ENCODE measurements around the gene ZNF616. TPM values are rescaled to one million over a fixed set of nuclear protein-coding genes. Genes with fewer than 3 reads are reported as not detected.
"Not testable (repeated sequence)": the region's sequence is repeated elsewhere in the genome, so short reads cannot be mapped to it uniquely, and the experiment has no call there.

Gene ZNF616
- total and polyA plus RNA-seq, 2 donors from 2014 or later: 3.2 to 12.8 TPM

- intact Hi-C loops (cut with DNase I): no loop called here
- FAIRE-seq (no peak), DNase-seq (no peak)
- peaks cover 0 to 11% (median 3%) of the 10 kb centered on the region in 3 donors for H3K9me3 ChIP-seq (ENCODE audit: control insufficient read depth in 2 of 3, insufficient read depth in 1 of 3, low read length in 3 of 3)
- H3K9ac ChIP-seq (ENCODE audit: low read length in 3 of 3): no peak overlapping the region
- H3K27ac ChIP-seq (ENCODE audit: low read depth in 2 of 2, low read length in 2 of 2): no peak overlapping the region
- no peak overlapping the region for H3K4me3 ChIP-seq (ENCODE audit: low read length in 3 of 3)
- no peaks in the 10 kb centered on the region for H3K4me1 ChIP-seq (ENCODE audit: control insufficient read depth in 2 of 3, insufficient read depth in 2 of 3, low read depth in 1 of 3, low read length in 3 of 3)
- H3K36me3 ChIP-seq (ENCODE audit: control insufficient read depth in 2 of 3, insufficient read depth in 3 of 3, low read length in 3 of 3): no peaks in the 10 kb centered on the region
- H3K27me3 ChIP-seq (ENCODE audit: control insufficient read depth, insufficient read depth, low read length): no peaks in the 10 kb centered on the region
- no peak for TF ChIP-seq CTCF (IDR thresholded peaks at IDR 0.05; ENCODE audit: borderline replicate concordance, extremely low read depth, insufficient read depth)
These were observed 37.0 kb downstream of the ZNF616 start for GRCh38 chr19:52102782-52103181.

- FAIRE-seq (no peak), DNase-seq (no peak)
- Histone ChIP-seq H3K27ac (ENCODE audit: low read depth in 2 of 2, low read length in 2 of 2) (no peak overlapping the region), H3K36me3 (ENCODE audit: control insufficient read depth in 2 of 3, insufficient read depth in 3 of 3, low read length in 3 of 3) (no peaks in the 10 kb centered on the region), H3K9ac (ENCODE audit: low read length in 3 of 3) (no peak overlapping the region), H3K4me3 (ENCODE audit: low read length in 3 of 3) (no peak overlapping the region), H3K27me3 (ENCODE audit: control insufficient read depth, insufficient read depth, low read length) (no peaks in the 10 kb centered on the region), H3K9me3 (ENCODE audit: control insufficient read depth in 2 of 3, insufficient read depth in 1 of 3, low read length in 3 of 3) (peaks cover 0 to 11% (median 3%) of the 10 kb centered on the region in 3 donors), H3K4me1 (ENCODE audit: control insufficient read depth in 2 of 3, insufficient read depth in 2 of 3, low read depth in 1 of 3, low read length in 3 of 3) (no peaks in the 10 kb centered on the region)
- intact Hi-C loops (cut with DNase I): no loop called here
- TF ChIP-seq CTCF (IDR thresholded peaks at IDR 0.05; ENCODE audit: borderline replicate concordance, extremely low read depth, insufficient read depth): no peak
These were observed 37.7 kb downstream of the ZNF616 start for GRCh38 chr19:52101866-52102562.

GRCh38 chr19:52099497-52100138, 40.1 kb downstream of the ZNF616 start:
- Histone ChIP-seq H3K4me3 (ENCODE audit: low read length in 3 of 3) (no peak overlapping the region), H3K9ac (ENCODE audit: low read length in 3 of 3) (no peak overlapping the region), H3K36me3 (ENCODE audit: control insufficient read depth in 2 of 3, insufficient read depth in 3 of 3, low read length in 3 of 3) (no peaks in the 10 kb centered on the region), H3K27me3 (ENCODE audit: control insufficient read depth, insufficient read depth, low read length) (no peaks in the 10 kb centered on the region), H3K4me1 (ENCODE audit: control insufficient read depth in 2 of 3, insufficient read depth in 2 of 3, low read depth in 1 of 3, low read length in 3 of 3) (no peaks in the 10 kb centered on the region), H3K9me3 (ENCODE audit: control insufficient read depth in 2 of 3, insufficient read depth in 1 of 3, low read length in 3 of 3) (peaks cover 2 to 12% (median 4%) of the 10 kb centered on the region in 3 donors), H3K27ac (ENCODE audit: low read depth in 2 of 2, low read length in 2 of 2) (no peak overlapping the region)
- no peak for DNase-seq
- intact Hi-C loops (cut with DNase I): no loop called here
- no peak for TF ChIP-seq CTCF (IDR thresholded peaks at IDR 0.05; ENCODE audit: borderline replicate concordance, extremely low read depth, insufficient read depth)
- no peak for FAIRE-seq

GRCh38 chr19:52096416-52096815, 43.3 kb downstream of the ZNF616 start:
- H3K36me3 ChIP-seq (ENCODE audit: control insufficient read depth in 2 of 3, insufficient read depth in 3 of 3, low read length in 3 of 3); H3K27ac ChIP-seq (ENCODE audit: low read depth in 2 of 2, low read length in 2 of 2); DNase-seq; FAIRE-seq; H3K4me3 ChIP-seq (ENCODE audit: low read length in 3 of 3); H3K27me3 ChIP-seq (ENCODE audit: control insufficient read depth, insufficient read depth, low read length); H3K9me3 ChIP-seq (ENCODE audit: control insufficient read depth in 2 of 3, insufficient read depth in 1 of 3, low read length in 3 of 3); H3K4me1 ChIP-seq (ENCODE audit: control insufficient read depth in 2 of 3, insufficient read depth in 2 of 3, low read depth in 1 of 3, low read length in 3 of 3); intact Hi-C loops (cut with DNase I); H3K9ac ChIP-seq (ENCODE audit: low read length in 3 of 3): not testable (repeated sequence)

Data from kidney (tissue), 14 donors.